Measurements from ENCODE around the gene NPAS3. TPM values are rescaled to one million over a fixed set of nuclear protein-coding genes. Genes with fewer than 3 reads are reported as not detected.

NPAS3 gene
- total and polyA plus RNA-seq, 2 of the 13 experiments (the other 11 are each of a cell fraction or from before 2014, with no cell fraction given): not detected

DNA sequence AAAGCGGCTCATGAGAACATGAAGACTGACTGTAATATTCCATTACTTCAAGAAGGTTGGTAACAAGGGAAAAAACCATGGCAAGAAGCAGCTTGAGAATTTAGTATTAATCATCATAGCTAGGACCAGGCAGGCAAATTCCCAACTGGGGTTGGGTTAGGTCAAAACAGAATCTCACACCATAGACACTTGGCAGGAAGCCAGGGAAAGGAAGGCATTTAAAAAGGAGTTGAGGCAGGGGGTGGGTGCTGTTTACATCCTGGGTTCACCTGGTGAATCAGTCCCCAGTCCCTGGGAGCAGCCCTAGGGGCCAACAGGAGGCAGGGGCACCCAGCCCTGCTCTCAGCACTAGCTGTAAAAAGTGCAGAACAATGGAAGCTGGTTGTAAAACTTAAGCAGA, 903.6 kb downstream of the NPAS3 start:
- FAIRE-seq: no peak
- no peaks in the 10 kb centered on the region for H3K4me1 ChIP-seq (ENCODE audit: insufficient read depth, low read length)
- no peaks in the 10 kb centered on the region for H3K79me2 ChIP-seq (ENCODE audit: insufficient read depth, low read length)
- no peak overlapping the region for H3K4me2 ChIP-seq (ENCODE audit: low read depth, low read length)
- no peaks in the 10 kb centered on the region for H4K20me1 ChIP-seq (ENCODE audit: insufficient read depth, low read length)
- no peak overlapping the region for H3K9ac ChIP-seq (ENCODE audit: insufficient read depth, low read depth, low read length)
- intact Hi-C loops (cut with micrococcal nuclease; ENCODE audit: unreplicated experiment): no loop called here
- no peak for ATAC-seq
- DNase-seq (ENCODE audit: low spot score): no peak
- peaks cover 5 to 26% of the 10 kb centered on the region in 2 experiments; a peak in 3 of 5 replicates for H3K27me3 ChIP-seq (ENCODE audit: control insufficient read depth in 1 of 2, insufficient read depth in 2 of 2, low read length in 2 of 2)
- H3K4me3 ChIP-seq (replicated peaks in 1 of 3; ENCODE audit: insufficient read depth in 1 of 3, low read depth in 2 of 3, low read length in 3 of 3): no peak overlapping the region
- no peaks in the 10 kb centered on the region for H3K36me3 ChIP-seq (replicated peaks in 1 of 2; ENCODE audit: control insufficient read depth in 1 of 2, insufficient read depth in 2 of 2, low read length in 2 of 2)
- ChIA-PET CTCF (ENCODE audit: low intra/inter-chr PET ratio, low total read pairs) (interaction anchor here (4.7 kb wide), 1 partner anchor 385 kb away, joined by 63 read pairs; no protein-coding TSS in a partner anchor), POLR2A (no interaction called here)
- 52% methylated on average over 1 of the region's 1 CpG for WGBS (ENCODE audit: low lambda C conversion rate)
- BruUV-seq (replicated peaks): no TSS peak
- H3K9me3 ChIP-seq (ENCODE audit: low read length): no peaks in the 10 kb centered on the region
- in situ Hi-C loops (cut with HindIII; ENCODE audit: extremely low pct_ligation_motif_present, low pct_unique_long_range_greater_than_20kb): no loop called here
- no peak overlapping the region for H3K27ac ChIP-seq (ENCODE audit: extremely low read length, insufficient read depth, low read length)
- H2AFZ ChIP-seq (ENCODE audit: low read length): no peak overlapping the region
- TF ChIP-seq, protein P1, sequence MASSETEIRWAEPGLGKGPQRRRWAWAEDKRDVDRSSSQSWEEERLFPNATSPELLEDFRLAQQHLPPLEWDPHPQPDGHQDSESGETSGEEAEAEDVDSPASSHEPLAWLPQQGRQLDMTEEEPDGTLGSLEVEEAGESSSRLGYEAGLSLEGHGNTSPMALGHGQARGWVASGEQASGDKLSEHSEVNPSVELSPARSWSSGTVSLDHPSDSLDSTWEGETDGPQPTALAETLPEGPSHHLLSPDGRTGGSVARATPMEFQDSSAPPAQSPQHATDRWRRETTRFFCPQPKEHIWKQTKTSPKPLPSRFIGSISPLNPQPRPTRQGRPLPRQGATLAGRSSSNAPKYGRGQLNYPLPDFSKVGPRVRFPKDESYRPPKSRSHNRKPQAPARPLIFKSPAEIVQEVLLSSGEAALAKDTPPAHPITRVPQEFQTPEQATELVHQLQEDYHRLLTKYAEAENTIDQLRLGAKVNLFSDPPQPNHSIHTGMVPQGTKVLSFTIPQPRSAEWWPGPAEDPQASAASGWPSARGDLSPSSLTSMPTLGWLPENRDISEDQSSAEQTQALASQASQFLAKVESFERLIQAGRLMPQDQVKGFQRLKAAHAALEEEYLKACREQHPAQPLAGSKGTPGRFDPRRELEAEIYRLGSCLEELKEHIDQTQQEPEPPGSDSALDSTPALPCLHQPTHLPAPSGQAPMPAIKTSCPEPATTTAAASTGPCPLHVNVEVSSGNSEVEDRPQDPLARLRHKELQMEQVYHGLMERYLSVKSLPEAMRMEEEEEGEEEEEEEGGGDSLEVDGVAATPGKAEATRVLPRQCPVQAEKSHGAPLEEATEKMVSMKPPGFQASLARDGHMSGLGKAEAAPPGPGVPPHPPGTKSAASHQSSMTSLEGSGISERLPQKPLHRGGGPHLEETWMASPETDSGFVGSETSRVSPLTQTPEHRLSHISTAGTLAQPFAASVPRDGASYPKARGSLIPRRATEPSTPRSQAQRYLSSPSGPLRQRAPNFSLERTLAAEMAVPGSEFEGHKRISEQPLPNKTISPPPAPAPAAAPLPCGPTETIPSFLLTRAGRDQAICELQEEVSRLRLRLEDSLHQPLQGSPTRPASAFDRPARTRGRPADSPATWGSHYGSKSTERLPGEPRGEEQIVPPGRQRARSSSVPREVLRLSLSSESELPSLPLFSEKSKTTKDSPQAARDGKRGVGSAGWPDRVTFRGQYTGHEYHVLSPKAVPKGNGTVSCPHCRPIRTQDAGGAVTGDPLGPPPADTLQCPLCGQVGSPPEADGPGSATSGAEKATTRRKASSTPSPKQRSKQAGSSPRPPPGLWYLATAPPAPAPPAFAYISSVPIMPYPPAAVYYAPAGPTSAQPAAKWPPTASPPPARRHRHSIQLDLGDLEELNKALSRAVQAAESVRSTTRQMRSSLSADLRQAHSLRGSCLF (CRISPR knock-in tag; IDR thresholded peaks at IDR 0.05; ENCODE audit: borderline replicate concordance): no peak
- TF ChIP-seq DR1 (CRISPR knock-in tag; IDR thresholded peaks at IDR 0.05) (no peak), LCORL (IDR thresholded peaks at IDR 0.05) (0 out of 2 replicates have a peak, but pooled peaks have one; percentile 33), LCORL (CRISPR knock-in tag; IDR thresholded peaks at IDR 0.05) (no peak), AHDC1 (CRISPR knock-in tag; IDR thresholded peaks at IDR 0.05; ENCODE audit: borderline replicate concordance) (no peak)

All from HepG2 (cell line).